CD8-positive, alpha-beta memory T cell (primary cell): Measurements from ENCODE around the gene GABRB1. TPM values are rescaled to one million over a fixed set of nuclear protein-coding genes. Genes with fewer than 3 reads are reported as not detected.

Experiments
- CTCF ChIA-PET: fragments of 350-600 bp; sonication (Branson Sonifier 250); formaldehyde crosslinking; loops from one replicate; lab custom pipeline; 2021; ENCODE audit warnings: antibody characterized with exemption; lab: Charles Lee
- POLR2A ChIA-PET: fragments of 350-600 bp; sonication (Branson Sonifier 250); formaldehyde crosslinking; loops from one replicate; lab custom pipeline; 2021; ENCODE audit warnings: antibody characterized with exemption; lab: Charles Lee
- DNase-seq, 5 donors: peaks; one replicate each; pipeline versions ENCODE4 v3.0.0 to v3.0.0-alpha.2; 2020 to 2022; ENCODE audit warnings: mixed read lengths in 1 of 5
- H3K27ac ChIP-seq: one replicate; pipeline ENCODE4 v1.7.0; 2013; ENCODE audit warnings: low read depth, mild to moderate bottlenecking, low read length, moderate library complexity
- H3K27me3 ChIP-seq: 2 replicates; pipeline ENCODE4 v1.7.0; 2013; ENCODE audit warnings: low read length, mild to moderate bottlenecking; ENCODE audit not compliant: insufficient read depth, poor library complexity, severe bottlenecking
- H3K36me3 ChIP-seq: 2 replicates; pipeline ENCODE4 v1.7.0; 2013; ENCODE audit warnings: mild to moderate bottlenecking, low read length, moderate library complexity; ENCODE audit not compliant: insufficient read depth
- H3K4me1 ChIP-seq: 2 replicates; pipeline ENCODE4 v1.7.0; 2013; ENCODE audit warnings: mild to moderate bottlenecking, low read length, moderate library complexity; ENCODE audit not compliant: insufficient read depth
- H3K4me3 ChIP-seq: 2 replicates; pipeline ENCODE4 v1.7.0; 2013; ENCODE audit warnings: mild to moderate bottlenecking, low read length
- H3K9me3 ChIP-seq: 2 replicates; pipeline ENCODE4 v1.7.0; 2013; ENCODE audit warnings: mild to moderate bottlenecking, low read length
- H3K27ac Mint-ChIP-seq, 8 donors: one replicate each; pipeline ENCODE4 v1.8.0; 2020 to 2021; ENCODE audit warnings: mixed read lengths in 8 of 8, mild to moderate bottlenecking in 6 of 8, inconsistent platforms in 3 of 8, moderate library complexity in 3 of 8
- H3K27me3 Mint-ChIP-seq, 2 donors: one replicate each; pipeline ENCODE4 v1.8.0; 2020 to 2021; ENCODE audit warnings: mixed read lengths in 2 of 2, mild to moderate bottlenecking in 1 of 2, moderate library complexity in 1 of 2
- H3K36me3 Mint-ChIP-seq, 3 donors: one replicate each; pipeline ENCODE4 v1.8.0; 2020 to 2021; ENCODE audit warnings: mixed read lengths in 3 of 3, inconsistent platforms in 1 of 3, mild to moderate bottlenecking in 1 of 3
- H3K4me1 Mint-ChIP-seq, 3 donors: one replicate each; pipeline ENCODE4 v1.8.0; 2020 to 2021; ENCODE audit warnings: mixed read lengths in 3 of 3, inconsistent platforms in 1 of 3, mild to moderate bottlenecking in 1 of 3
- H3K4me3 Mint-ChIP-seq, 7 donors: one replicate each; pipeline ENCODE4 v1.8.0; 2020 to 2021; ENCODE audit warnings: mixed read lengths in 7 of 7, mild to moderate bottlenecking in 6 of 7, moderate library complexity in 4 of 7, inconsistent platforms in 2 of 7
- H3K9me3 Mint-ChIP-seq, 5 donors: one replicate each; pipeline ENCODE4 v1.8.0; 2020 to 2022; ENCODE audit warnings: mixed read lengths in 5 of 5, mild to moderate bottlenecking in 3 of 5, moderate library complexity in 2 of 5, inconsistent platforms in 1 of 5
- polyA plus RNA-seq: library from polyadenylated mRNA; unstranded; fragments of 300-500 nt; fragmentation: Illumina TruSeq; gene quantifications from one replicate; pipeline ENCODE4 v1.2.3, GENCODE V29; 2021
- total RNA-seq, 2 experiments: library from RNA; stranded (reverse); gene quantifications; one replicate each; pipeline ENCODE4 v1.2.3, GENCODE V29; 2021

GABRB1 gene
- total and polyA plus RNA-seq, 3 experiments from 2014 or later = not detected

DNA sequence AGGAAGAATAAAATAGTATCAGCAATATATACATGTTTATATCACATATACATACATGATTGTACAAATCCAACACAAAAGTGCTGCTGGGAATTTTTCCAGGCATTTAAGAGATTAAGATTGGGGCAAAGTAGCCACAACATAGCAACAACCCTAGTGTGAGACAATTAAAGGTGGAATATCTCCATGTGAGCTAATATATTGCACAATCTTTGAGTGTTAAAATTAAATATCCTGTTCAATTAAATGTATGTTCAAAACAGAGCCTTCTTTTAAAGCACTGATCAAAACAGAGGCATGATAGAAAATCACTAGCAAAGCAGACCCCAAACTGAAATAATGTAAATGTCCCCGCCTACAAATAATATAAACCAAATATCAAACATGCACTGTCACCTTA, 97.6 kb downstream of the GABRB1 start:
- H3K36me3 ChIP-seq = no peaks in the 10 kb centered on the region
- Mint-ChIP-seq H3K27ac (no peak overlapping the region), H3K4me3 (no peak overlapping the region), H3K9me3 (peaks cover 0 to 6% (median 0%) of the 10 kb centered on the region in 5 donors), H3K36me3 (no peaks in the 10 kb centered on the region), H3K27me3 (peaks cover 2 to 19% of the 10 kb centered on the region in 2 donors), H3K4me1 (no peaks in the 10 kb centered on the region)
- H3K9me3 ChIP-seq = no peaks in the 10 kb centered on the region
- H3K4me3 ChIP-seq = no peak overlapping the region
- no peaks in the 10 kb centered on the region for H3K4me1 ChIP-seq
- no peak for DNase-seq
- no peak overlapping the region for H3K27ac ChIP-seq
- H3K27me3 ChIP-seq = no peaks in the 10 kb centered on the region
- ChIA-PET CTCF (no interaction called here), POLR2A (no interaction called here)

DNA sequence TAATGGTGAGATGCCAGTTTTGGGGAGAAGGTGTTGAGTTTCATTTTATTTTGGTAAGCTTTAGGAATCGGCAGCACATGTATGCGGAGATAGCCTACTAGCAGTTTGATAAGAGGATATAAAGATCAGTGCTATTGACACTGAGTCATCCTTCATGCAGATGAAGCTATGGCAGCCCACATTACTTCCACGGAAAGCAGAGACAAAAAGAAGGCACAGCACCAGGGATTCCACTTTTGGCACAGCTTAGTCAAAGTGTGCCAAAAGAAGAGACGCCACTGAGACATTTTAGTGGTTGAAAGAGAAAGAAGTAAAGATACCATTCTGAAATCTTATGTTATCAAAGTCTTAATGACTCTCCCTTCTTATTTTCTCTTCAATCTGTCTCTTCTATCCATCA, 103.8 kb downstream of the GABRB1 start:
- Mint-ChIP-seq H3K27ac (no peak overlapping the region), H3K27me3 (peaks cover 5 to 20% of the 10 kb centered on the region in 2 donors), H3K4me1 (no peaks in the 10 kb centered on the region), H3K9me3 (no peaks in the 10 kb centered on the region), H3K36me3 (no peaks in the 10 kb centered on the region), H3K4me3 (no peak overlapping the region)
- ChIA-PET CTCF (no interaction called here), POLR2A (no interaction called here)
- Histone ChIP-seq H3K9me3 (no peaks in the 10 kb centered on the region), H3K4me3 (no peak overlapping the region), H3K36me3 (no peaks in the 10 kb centered on the region), H3K4me1 (no peaks in the 10 kb centered on the region), H3K27ac (no peak overlapping the region), H3K27me3 (no peaks in the 10 kb centered on the region)
- no peak for DNase-seq

DNA sequence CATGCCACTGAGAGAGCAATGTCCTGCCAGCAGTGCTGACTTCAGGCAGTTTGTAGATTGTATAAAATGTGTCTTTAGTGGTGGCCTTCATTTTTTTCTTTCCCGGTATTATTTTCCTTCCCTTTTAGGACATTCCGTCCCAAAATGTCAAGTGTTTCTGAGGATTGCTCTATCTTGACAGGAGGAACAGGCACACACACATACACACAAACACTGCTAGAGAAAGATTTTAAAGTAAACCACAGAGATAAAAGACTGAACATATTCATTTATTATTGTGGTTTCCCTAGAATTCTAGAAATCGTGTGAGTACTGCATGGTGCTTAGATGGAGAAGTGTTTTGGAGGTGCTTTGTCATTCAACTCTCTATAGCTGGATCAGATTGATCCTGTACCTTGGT, 111.9 kb downstream of the GABRB1 start:
- no peaks in the 10 kb centered on the region for H3K4me1 ChIP-seq
- Mint-ChIP-seq H3K27ac (no peak overlapping the region), H3K27me3 (peaks cover 7 to 19% of the 10 kb centered on the region in 2 donors), H3K4me1 (no peaks in the 10 kb centered on the region), H3K36me3 (no peaks in the 10 kb centered on the region), H3K4me3 (no peak overlapping the region), H3K9me3 (no peaks in the 10 kb centered on the region)
- DNase-seq = no peak
- POLR2A ChIA-PET = no interaction called here
- no peaks in the 10 kb centered on the region for H3K27me3 ChIP-seq
- H3K4me3 ChIP-seq = no peak overlapping the region
- CTCF ChIA-PET = no interaction called here
- H3K36me3 ChIP-seq = no peaks in the 10 kb centered on the region
- H3K27ac ChIP-seq = no peak overlapping the region
- H3K9me3 ChIP-seq = no peaks in the 10 kb centered on the region

DNA sequence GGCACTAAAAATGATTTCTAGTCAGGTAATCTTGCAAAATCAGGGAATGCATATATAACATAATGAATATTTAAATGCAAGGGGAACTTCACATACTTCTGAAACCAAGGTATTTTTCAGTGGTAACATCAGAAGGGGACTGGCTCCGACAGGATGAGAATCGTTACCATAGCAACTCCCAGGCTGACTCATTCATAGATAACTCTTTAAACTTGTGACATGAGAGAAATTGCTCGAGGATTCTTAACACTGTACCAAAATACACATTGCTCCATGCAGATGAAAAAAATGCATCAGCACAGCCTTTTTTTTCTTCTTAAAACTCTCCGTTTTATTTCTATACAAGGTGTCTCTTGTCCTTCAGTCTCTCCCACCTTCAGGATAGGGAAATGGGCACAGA, 114.3 kb downstream of the GABRB1 start:
- ChIA-PET CTCF (no interaction called here), POLR2A (no interaction called here)
- H3K9me3 ChIP-seq = no peaks in the 10 kb centered on the region
- Mint-ChIP-seq H3K9me3 (no peaks in the 10 kb centered on the region), H3K27me3 (peaks cover 7 to 20% of the 10 kb centered on the region in 2 donors), H3K27ac (no peak overlapping the region), H3K4me1 (no peaks in the 10 kb centered on the region), H3K4me3 (no peak overlapping the region), H3K36me3 (no peaks in the 10 kb centered on the region)
- H3K27ac ChIP-seq = no peak overlapping the region
- no peak overlapping the region for H3K4me3 ChIP-seq
- H3K36me3 ChIP-seq = no peaks in the 10 kb centered on the region
- DNase-seq = no peak
- H3K4me1 ChIP-seq = no peaks in the 10 kb centered on the region
- H3K27me3 ChIP-seq = no peaks in the 10 kb centered on the region

DNA sequence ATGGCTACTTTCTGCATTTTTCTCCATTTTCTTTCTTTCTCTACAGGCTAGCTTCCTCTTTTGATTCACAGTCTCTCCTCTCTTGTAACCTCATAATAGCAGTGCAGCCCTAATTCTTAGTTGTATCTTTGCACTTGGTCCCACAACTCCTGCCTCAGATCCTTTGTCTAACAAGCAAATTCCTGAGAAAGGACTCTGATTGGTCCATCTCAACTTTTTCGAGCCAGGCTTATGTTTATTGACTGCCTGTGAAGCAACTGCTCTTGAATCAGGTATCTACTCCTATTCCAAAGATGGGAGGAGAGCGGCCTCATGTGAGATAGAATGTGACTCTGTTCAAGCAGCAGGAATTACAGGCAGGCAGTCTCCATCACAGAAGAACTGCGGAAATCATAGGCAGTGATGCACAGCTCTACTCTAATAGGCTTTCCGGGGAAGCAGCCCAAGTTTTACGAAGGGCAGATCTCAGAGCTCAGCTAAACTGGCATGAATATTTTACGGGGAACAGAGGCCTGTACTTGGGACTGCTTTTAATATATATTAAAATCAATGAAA, 123.5 kb downstream of the GABRB1 start:
- H3K9me3 ChIP-seq = no peaks in the 10 kb centered on the region
- Mint-ChIP-seq H3K4me1 (peaks cover 0 to 2% (median 0%) of the 10 kb centered on the region in 3 donors), H3K4me3 (no peak overlapping the region)

DNA sequence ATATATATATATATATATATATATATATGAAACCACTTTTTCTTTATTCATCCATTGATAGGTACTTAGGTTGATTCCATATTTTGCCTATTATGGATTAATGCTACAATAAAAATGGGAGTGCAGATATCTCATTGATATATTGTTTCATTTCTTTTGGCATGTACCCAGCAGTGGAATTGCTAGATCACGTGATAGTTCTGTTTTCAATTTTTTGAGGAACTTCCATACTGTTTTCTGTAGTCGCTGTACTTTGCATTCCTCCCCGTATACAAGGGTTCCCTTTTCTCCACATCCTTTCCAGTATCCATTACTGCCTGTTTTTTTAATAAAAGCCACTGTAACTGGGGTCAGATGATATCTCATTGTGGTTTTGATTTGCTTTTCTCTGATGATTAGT, 124.6 kb downstream of the GABRB1 start:
- Histone ChIP-seq H3K27me3 (no peaks in the 10 kb centered on the region), H3K36me3 (no peaks in the 10 kb centered on the region), H3K4me1 (no peaks in the 10 kb centered on the region), H3K4me3 (no peak overlapping the region), H3K9me3 (no peaks in the 10 kb centered on the region), H3K27ac (no peak overlapping the region)
- Mint-ChIP-seq H3K4me1 (peaks cover 0 to 8% (median 6%) of the 10 kb centered on the region in 3 donors), H3K27me3 (peaks cover 3 to 6% of the 10 kb centered on the region in 2 donors), H3K9me3 (no peaks in the 10 kb centered on the region), H3K4me3 (no peak overlapping the region), H3K27ac (no peak overlapping the region), H3K36me3 (no peaks in the 10 kb centered on the region)
- POLR2A ChIA-PET = no interaction called here
- CTCF ChIA-PET = no interaction called here
- DNase-seq = no peak

More for the DNA sequence above, 123.5 kb downstream of the GABRB1 start:
- Histone ChIP-seq H3K36me3 (no peaks in the 10 kb centered on the region), H3K4me1 (no peaks in the 10 kb centered on the region), H3K4me3 (no peak overlapping the region), H3K27me3 (no peaks in the 10 kb centered on the region), H3K27ac (no peak overlapping the region)
- Mint-ChIP-seq H3K27me3 (peaks cover 3 to 6% of the 10 kb centered on the region in 2 donors), H3K9me3 (no peaks in the 10 kb centered on the region), H3K36me3 (no peaks in the 10 kb centered on the region), H3K27ac (no peak overlapping the region)
- DNase-seq = no peak
- ChIA-PET POLR2A (no interaction called here), CTCF (no interaction called here)

DNA sequence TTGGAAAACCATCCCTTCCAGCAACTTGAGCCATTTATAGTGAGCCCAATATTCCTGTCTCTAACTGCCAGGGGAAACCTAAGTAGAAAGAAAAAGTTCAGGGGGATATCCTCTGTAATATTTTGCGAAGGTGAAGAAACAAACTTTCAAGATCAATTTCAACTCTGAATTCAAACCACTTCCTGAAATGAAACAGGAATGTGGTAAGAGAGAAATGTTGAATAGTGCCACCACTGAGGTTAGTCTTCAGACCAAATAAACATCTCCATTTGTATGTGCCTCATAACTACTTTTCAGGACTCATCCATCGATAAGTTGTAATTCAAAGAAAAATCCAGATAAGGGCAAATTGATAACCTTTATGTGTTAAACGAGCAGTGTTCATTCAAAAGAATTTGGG, 128.7 kb downstream of the GABRB1 start:
- Histone ChIP-seq H3K4me1 (no peaks in the 10 kb centered on the region), H3K36me3 (no peaks in the 10 kb centered on the region), H3K4me3 (no peak overlapping the region), H3K27me3 (no peaks in the 10 kb centered on the region), H3K9me3 (no peaks in the 10 kb centered on the region), H3K27ac (no peak overlapping the region)
- Mint-ChIP-seq H3K4me1 (peaks cover 0 to 8% (median 6%) of the 10 kb centered on the region in 3 donors), H3K9me3 (no peaks in the 10 kb centered on the region), H3K27ac (no peak overlapping the region), H3K36me3 (no peaks in the 10 kb centered on the region), H3K4me3 (no peak overlapping the region), H3K27me3 (no peaks in the 10 kb centered on the region)
- DNase-seq = no peak
- ChIA-PET CTCF (no interaction called here), POLR2A (no interaction called here)

DNA sequence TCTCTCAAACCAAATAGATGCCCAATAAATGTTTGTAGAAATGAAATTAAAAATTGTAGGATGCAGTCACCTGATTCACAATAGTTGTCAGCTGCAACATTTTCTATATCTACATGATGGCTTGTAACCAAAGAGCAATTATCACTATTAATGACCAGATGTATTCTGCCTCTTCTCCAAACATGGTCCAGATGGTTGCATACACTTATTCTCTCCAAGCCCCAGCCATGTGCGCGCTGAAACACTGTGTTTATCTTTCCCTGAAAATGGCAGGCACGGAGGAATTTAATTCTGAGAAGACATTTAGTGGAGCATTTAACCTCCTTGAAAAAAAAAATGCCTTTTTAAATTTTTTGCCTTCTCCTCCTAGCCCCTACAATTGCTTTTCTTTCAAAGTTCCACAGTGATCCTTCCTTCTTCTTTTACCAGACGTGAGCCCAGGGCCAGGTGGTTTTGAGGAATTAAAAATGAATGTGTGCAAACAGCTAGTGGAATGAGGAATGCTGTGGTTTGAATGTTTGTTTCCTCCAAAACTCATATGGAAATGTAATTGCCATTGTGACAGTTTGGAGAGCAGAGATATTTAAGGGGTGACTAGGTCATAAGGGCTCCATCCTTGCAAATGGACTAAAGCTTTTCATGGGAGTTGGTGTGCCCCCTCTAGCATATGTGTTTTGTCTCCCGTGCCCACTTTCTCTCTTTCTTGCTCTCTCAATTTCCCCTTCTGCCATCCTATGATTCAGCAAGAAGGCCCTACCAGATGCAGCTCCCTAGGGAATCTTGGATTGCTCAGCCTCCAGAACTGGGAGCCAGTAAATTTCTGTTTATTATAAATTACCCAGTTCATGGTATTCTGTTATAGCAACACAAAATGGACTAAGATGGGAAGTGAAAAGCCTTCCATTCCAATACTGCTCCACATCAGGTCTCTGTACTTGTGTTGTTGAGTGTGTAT, 136.0 kb downstream of the GABRB1 start:
- Histone ChIP-seq H3K36me3 (no peaks in the 10 kb centered on the region), H3K27me3 (no peaks in the 10 kb centered on the region), H3K9me3 (no peaks in the 10 kb centered on the region), H3K4me3 (no peak overlapping the region), H3K27ac (no peak overlapping the region), H3K4me1 (no peaks in the 10 kb centered on the region)
- no peaks in the 10 kb centered on the region for H3K4me1 Mint-ChIP-seq
- H3K27ac Mint-ChIP-seq = no peak overlapping the region
- H3K27me3 Mint-ChIP-seq = peaks cover 0 to 4% of the 10 kb centered on the region in 2 donors
- no peak overlapping the region for H3K4me3 Mint-ChIP-seq
- CTCF ChIA-PET = no interaction called here
- DNase-seq = no peak
- peaks cover 0 to 2% (median 0%) of the 10 kb centered on the region in 5 donors for H3K9me3 Mint-ChIP-seq
- POLR2A ChIA-PET = no interaction called here
- H3K36me3 Mint-ChIP-seq = no peaks in the 10 kb centered on the region
